Measurements from ENCODE around the gene RIC8A. TPM values are rescaled to one million over a fixed set of nuclear protein-coding genes. Genes with fewer than 3 reads are reported as not detected.

RIC8A gene
- total RNA-seq, 1 donor from 2014 or later, result 157 TPM

GRCh38 chr11:223884-224283 lies 16.4 kb downstream of the RIC8A start:
- no peak for TF ChIP-seq EZH2 (IDR thresholded peaks at IDR 0.05; ENCODE audit: insufficient read depth, low read length)
- TF ChIP-seq, protein P1, sequence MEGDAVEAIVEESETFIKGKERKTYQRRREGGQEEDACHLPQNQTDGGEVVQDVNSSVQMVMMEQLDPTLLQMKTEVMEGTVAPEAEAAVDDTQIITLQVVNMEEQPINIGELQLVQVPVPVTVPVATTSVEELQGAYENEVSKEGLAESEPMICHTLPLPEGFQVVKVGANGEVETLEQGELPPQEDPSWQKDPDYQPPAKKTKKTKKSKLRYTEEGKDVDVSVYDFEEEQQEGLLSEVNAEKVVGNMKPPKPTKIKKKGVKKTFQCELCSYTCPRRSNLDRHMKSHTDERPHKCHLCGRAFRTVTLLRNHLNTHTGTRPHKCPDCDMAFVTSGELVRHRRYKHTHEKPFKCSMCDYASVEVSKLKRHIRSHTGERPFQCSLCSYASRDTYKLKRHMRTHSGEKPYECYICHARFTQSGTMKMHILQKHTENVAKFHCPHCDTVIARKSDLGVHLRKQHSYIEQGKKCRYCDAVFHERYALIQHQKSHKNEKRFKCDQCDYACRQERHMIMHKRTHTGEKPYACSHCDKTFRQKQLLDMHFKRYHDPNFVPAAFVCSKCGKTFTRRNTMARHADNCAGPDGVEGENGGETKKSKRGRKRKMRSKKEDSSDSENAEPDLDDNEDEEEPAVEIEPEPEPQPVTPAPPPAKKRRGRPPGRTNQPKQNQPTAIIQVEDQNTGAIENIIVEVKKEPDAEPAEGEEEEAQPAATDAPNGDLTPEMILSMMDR (IDR thresholded peaks at IDR 0.05; ENCODE audit: insufficient read depth, low read depth, low read length), result no peak
- H3K9ac ChIP-seq (ENCODE audit: low read length), result no peak overlapping the region
- H3K4me2 ChIP-seq (ENCODE audit: low read length), result no peak overlapping the region
- no peaks in the 10 kb centered on the region for H4K20me1 ChIP-seq (ENCODE audit: insufficient read depth, low read length)
- H3K27ac ChIP-seq (ENCODE audit: low read depth, low read length), result no peak overlapping the region
- H3K79me2 ChIP-seq (ENCODE audit: insufficient read depth, low read length), result peaks cover 3% of the 10 kb centered on the region
- Mint-ChIP-seq H3K27ac (ENCODE audit: unreplicated experiment) (no peak overlapping the region), H3K27me3 (ENCODE audit: low read depth, unreplicated experiment) (no peaks in the 10 kb centered on the region), H3K4me1 (ENCODE audit: low read depth, unreplicated experiment) (peaks cover 4% of the 10 kb centered on the region), H3K9me3 (ENCODE audit: unreplicated experiment) (no peaks in the 10 kb centered on the region), H3K4me3 (ENCODE audit: unreplicated experiment) (no peak overlapping the region), H3K36me3 (ENCODE audit: low read depth, unreplicated experiment) (peaks cover 11% of the 10 kb centered on the region)
- FAIRE-seq (no peak), DNase-seq (ENCODE audit: low read depth) (no peak)
- no peaks in the 10 kb centered on the region for H3K36me3 ChIP-seq (ENCODE audit: insufficient read depth, low read length)
- H3K27me3 ChIP-seq (ENCODE audit: insufficient read depth, low read length), result no peaks in the 10 kb centered on the region
- H3K9me3 ChIP-seq (ENCODE audit: insufficient read depth, low read depth, low read length), result no peaks in the 10 kb centered on the region
- H2AFZ ChIP-seq (ENCODE audit: low read depth, low read length), result no peak overlapping the region
- no peak overlapping the region for H3K4me3 ChIP-seq (ENCODE audit: insufficient read depth, low read depth, low read length)
- H3K4me1 ChIP-seq (ENCODE audit: insufficient read depth, low read length), result no peaks in the 10 kb centered on the region

DNA sequence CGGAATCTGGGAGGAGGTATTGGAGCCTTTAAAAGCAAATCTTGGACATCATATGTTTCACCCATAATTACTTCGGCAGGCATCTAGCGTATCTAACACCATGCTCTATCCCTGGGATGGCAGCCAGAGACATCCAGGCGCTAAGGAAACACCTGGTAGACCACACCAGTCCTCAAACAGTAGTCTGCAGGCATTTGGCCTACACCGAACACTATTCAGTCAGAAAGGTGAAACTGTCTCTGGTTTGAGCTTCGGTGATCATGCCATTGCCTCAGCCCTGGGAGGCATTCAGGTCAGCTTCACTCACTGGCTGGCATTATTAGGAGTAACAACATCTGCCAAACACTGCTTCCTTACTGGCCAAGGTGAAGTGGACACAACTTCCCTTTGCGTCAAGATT lies 16.9 kb downstream of the RIC8A start:
- Mint-ChIP-seq H3K4me3 (ENCODE audit: unreplicated experiment) (no peak overlapping the region), H3K27ac (ENCODE audit: unreplicated experiment) (no peak overlapping the region), H3K36me3 (ENCODE audit: low read depth, unreplicated experiment) (peaks cover 11% of the 10 kb centered on the region), H3K9me3 (ENCODE audit: unreplicated experiment) (no peaks in the 10 kb centered on the region), H3K4me1 (ENCODE audit: low read depth, unreplicated experiment) (peaks cover 4% of the 10 kb centered on the region), H3K27me3 (ENCODE audit: low read depth, unreplicated experiment) (no peaks in the 10 kb centered on the region)
- FAIRE-seq, result no peak
- H3K9me3 ChIP-seq (ENCODE audit: insufficient read depth, low read depth, low read length), result no peaks in the 10 kb centered on the region
- H3K27ac ChIP-seq (ENCODE audit: low read depth, low read length), result no peak overlapping the region
- no peak overlapping the region for H3K4me2 ChIP-seq (ENCODE audit: low read length)
- H3K9ac ChIP-seq (ENCODE audit: low read length), result no peak overlapping the region
- H3K79me2 ChIP-seq (ENCODE audit: insufficient read depth, low read length), result peaks cover 3% of the 10 kb centered on the region
- H3K27me3 ChIP-seq (ENCODE audit: insufficient read depth, low read length), result no peaks in the 10 kb centered on the region
- H3K4me1 ChIP-seq (ENCODE audit: insufficient read depth, low read length), result no peaks in the 10 kb centered on the region
- no peak overlapping the region for H2AFZ ChIP-seq (ENCODE audit: low read depth, low read length)
- no peak overlapping the region for H3K4me3 ChIP-seq (ENCODE audit: insufficient read depth, low read depth, low read length)
- no peak for TF ChIP-seq EZH2 (IDR thresholded peaks at IDR 0.05; ENCODE audit: insufficient read depth, low read length)
- no peaks in the 10 kb centered on the region for H3K36me3 ChIP-seq (ENCODE audit: insufficient read depth, low read length)
- no peak for DNase-seq (ENCODE audit: low read depth)
- H4K20me1 ChIP-seq (ENCODE audit: insufficient read depth, low read length), result no peaks in the 10 kb centered on the region

DNA sequence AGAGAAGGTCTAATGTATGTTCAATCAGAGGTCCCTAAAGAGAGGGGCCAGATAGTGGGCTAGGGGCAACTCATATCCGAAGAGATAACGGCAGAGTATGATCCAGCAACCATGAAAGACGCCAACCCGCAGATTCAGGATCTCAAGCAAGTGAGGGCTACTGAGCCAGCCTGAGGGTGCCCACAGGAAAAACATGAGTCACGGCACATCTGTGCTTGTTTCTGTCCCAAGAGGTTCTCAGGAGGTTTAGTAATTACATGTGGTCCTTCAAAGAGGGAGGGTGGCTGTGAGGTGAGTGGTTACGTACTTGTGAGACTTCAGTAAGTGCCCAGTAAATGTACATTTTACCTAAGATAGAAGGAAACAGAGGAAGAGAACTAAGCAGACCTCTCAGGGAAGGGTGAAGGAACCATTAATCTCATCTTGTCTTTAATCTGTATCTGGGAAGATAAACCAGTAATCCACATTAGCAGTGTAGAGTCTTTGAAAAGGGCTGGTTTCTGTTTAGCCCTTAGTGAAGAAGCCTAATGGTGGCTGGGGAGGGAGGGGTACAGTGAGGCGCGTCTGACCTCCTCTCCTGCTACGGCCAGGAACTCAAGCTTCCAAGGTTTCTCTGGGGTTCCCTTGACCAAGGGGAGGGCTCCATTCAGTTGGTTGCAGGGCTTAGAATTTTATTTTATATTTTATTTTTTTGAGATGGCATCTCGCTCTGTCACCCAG lies 18.4 kb downstream of the RIC8A start:
- no peaks in the 10 kb centered on the region for H3K36me3 ChIP-seq (ENCODE audit: insufficient read depth, low read length)
- no peak overlapping the region for H3K27ac ChIP-seq (ENCODE audit: low read depth, low read length)
- Mint-ChIP-seq H3K9me3 (ENCODE audit: unreplicated experiment) (no peaks in the 10 kb centered on the region), H3K36me3 (ENCODE audit: low read depth, unreplicated experiment) (peaks cover 11% of the 10 kb centered on the region), H3K27me3 (ENCODE audit: low read depth, unreplicated experiment) (no peaks in the 10 kb centered on the region), H3K27ac (ENCODE audit: unreplicated experiment) (no peak overlapping the region), H3K4me3 (ENCODE audit: unreplicated experiment) (no peak overlapping the region), H3K4me1 (ENCODE audit: low read depth, unreplicated experiment) (peaks cover 4% of the 10 kb centered on the region)
- no peak overlapping the region for H3K4me3 ChIP-seq (ENCODE audit: insufficient read depth, low read depth, low read length)
- no peaks in the 10 kb centered on the region for H3K9me3 ChIP-seq (ENCODE audit: insufficient read depth, low read depth, low read length)
- H3K27me3 ChIP-seq (ENCODE audit: insufficient read depth, low read length), result no peaks in the 10 kb centered on the region
- no peak overlapping the region for H3K9ac ChIP-seq (ENCODE audit: low read length)
- FAIRE-seq (no peak), DNase-seq (ENCODE audit: low read depth) (peak; percentile 31)
- no peak overlapping the region for H3K4me2 ChIP-seq (ENCODE audit: low read length)
- TF ChIP-seq EZH2 (IDR thresholded peaks at IDR 0.05; ENCODE audit: insufficient read depth, low read length), result no peak
- TF ChIP-seq, protein P1 (IDR thresholded peaks at IDR 0.05; ENCODE audit: insufficient read depth, low read depth, low read length), result no peak
- no peak overlapping the region for H2AFZ ChIP-seq (ENCODE audit: low read depth, low read length)
- peaks cover 3% of the 10 kb centered on the region for H3K79me2 ChIP-seq (ENCODE audit: insufficient read depth, low read length)
- H4K20me1 ChIP-seq (ENCODE audit: insufficient read depth, low read length), result no peaks in the 10 kb centered on the region
- H3K4me1 ChIP-seq (ENCODE audit: insufficient read depth, low read length), result no peaks in the 10 kb centered on the region
